ENCODE data around the gene MAGEF1. TPM values are rescaled to one million over a fixed set of nuclear protein-coding genes. Genes with fewer than 3 reads are reported as not detected.

MAGEF1 gene
- total RNA-seq, 4 donors from 2014 or later: 48.8 to 70.8 (median 63.5) TPM

GRCh38 chr3:184669578-184669977 is 42.3 kb downstream of the MAGEF1 start:
- WGBS, 2 donors: 64 to 70% methylated on average over 5 to 7 of the region's 7 CpGs
- H3K36me3 ChIP-seq: no peaks in the 10 kb centered on the region
- H3K9me3 ChIP-seq: no peaks in the 10 kb centered on the region
- H3K27me3 ChIP-seq: no peaks in the 10 kb centered on the region
- no peak overlapping the region for H3K4me3 ChIP-seq (replicated peaks in 1 of 3)
- TF ChIP-seq POLR2A (IDR thresholded peaks at IDR 0.05) (no peak), CTCF (IDR thresholded peaks at IDR 0.05) (no peak)
- no peaks in the 10 kb centered on the region for H3K4me1 ChIP-seq
- no peak overlapping the region for H3K27ac ChIP-seq
- DNase-seq: no peak
- intact Hi-C loops (cut with DNase I): no loop called here

- Histone ChIP-seq H3K27me3 (no peaks in the 10 kb centered on the region), H3K4me3 (replicated peaks in 1 of 3) (no peak overlapping the region), H3K9me3 (no peaks in the 10 kb centered on the region), H3K27ac (no peak overlapping the region), H3K36me3 (no peaks in the 10 kb centered on the region), H3K4me1 (no peaks in the 10 kb centered on the region)
- intact Hi-C loops (cut with DNase I): no loop called here
- no peak for DNase-seq
- TF ChIP-seq CTCF (IDR thresholded peaks at IDR 0.05) (no peak), POLR2A (IDR thresholded peaks at IDR 0.05) (no peak)
- WGBS, 2 donors: 66% methylated on average over 9 of the region's 9 CpGs
These were observed 45.4 kb downstream of the MAGEF1 start for GRCh38 chr3:184666442-184666841.

GRCh38 chr3:184665101-184665500 is 46.8 kb downstream of the MAGEF1 start:
- WGBS, 2 donors: 86 to 89% methylated on average over 10 of the region's 10 CpGs
- H3K36me3 ChIP-seq: no peaks in the 10 kb centered on the region
- no peak overlapping the region for H3K27ac ChIP-seq
- H3K4me1 ChIP-seq: no peaks in the 10 kb centered on the region
- no peak for DNase-seq
- no peak for TF ChIP-seq POLR2A (IDR thresholded peaks at IDR 0.05)
- no peak for TF ChIP-seq CTCF (IDR thresholded peaks at IDR 0.05)
- no peak overlapping the region for H3K4me3 ChIP-seq (replicated peaks in 1 of 3)
- intact Hi-C loops (cut with DNase I): no loop called here
- no peaks in the 10 kb centered on the region for H3K27me3 ChIP-seq
- H3K9me3 ChIP-seq: no peaks in the 10 kb centered on the region

- H3K9me3 ChIP-seq: no peaks in the 10 kb centered on the region
- no peaks in the 10 kb centered on the region for H3K4me1 ChIP-seq
- intact Hi-C loops (cut with DNase I): no loop called here
- no peak overlapping the region for H3K4me3 ChIP-seq (replicated peaks in 1 of 3)
- no peaks in the 10 kb centered on the region for H3K36me3 ChIP-seq
- DNase-seq: no peak
- no peak overlapping the region for H3K27ac ChIP-seq
- TF ChIP-seq POLR2A (IDR thresholded peaks at IDR 0.05) (no peak), CTCF (IDR thresholded peaks at IDR 0.05) (no peak)
- H3K27me3 ChIP-seq: no peaks in the 10 kb centered on the region
- 81 to 89% methylated on average over 12 of the region's 12 CpGs for WGBS, 2 donors
These were observed 48.1 kb downstream of the MAGEF1 start for GRCh38 chr3:184663756-184664155.

- no peak overlapping the region for H3K4me3 ChIP-seq (replicated peaks in 1 of 3)
- H3K36me3 ChIP-seq: no peaks in the 10 kb centered on the region
- 91 to 92% methylated on average over 6 of the region's 6 CpGs for whole genome bisulfite sequencing, 2 donors
- intact Hi-C loops (cut with DNase I): no loop called here
- no peaks in the 10 kb centered on the region for H3K27me3 ChIP-seq
- no peak for DNase-seq
- TF ChIP-seq POLR2A (IDR thresholded peaks at IDR 0.05) (no peak), CTCF (IDR thresholded peaks at IDR 0.05) (no peak)
- H3K27ac ChIP-seq: no peak overlapping the region
- no peaks in the 10 kb centered on the region for H3K4me1 ChIP-seq
- no peaks in the 10 kb centered on the region for H3K9me3 ChIP-seq
These were observed 48.5 kb downstream of the MAGEF1 start for GRCh38 chr3:184663356-184663755.
